HG02884 (cell line): Measurements from ENCODE around the gene GRPEL1.
"Not testable (repeated sequence)": the region's sequence is repeated elsewhere in the genome, so short reads cannot be mapped to it uniquely, and the experiment has no call there.

ENCODE experiments used
- ATAC-seq: cut with Tn5 transposase; IDR thresholded peaks from one replicate; pipeline ENCODE4 v1.9.1; 2021; ENCODE audit warnings: mild to moderate bottlenecking, moderate library complexity; ENCODE audit not compliant: unreplicated experiment

The GRPEL1 gene

DNA sequence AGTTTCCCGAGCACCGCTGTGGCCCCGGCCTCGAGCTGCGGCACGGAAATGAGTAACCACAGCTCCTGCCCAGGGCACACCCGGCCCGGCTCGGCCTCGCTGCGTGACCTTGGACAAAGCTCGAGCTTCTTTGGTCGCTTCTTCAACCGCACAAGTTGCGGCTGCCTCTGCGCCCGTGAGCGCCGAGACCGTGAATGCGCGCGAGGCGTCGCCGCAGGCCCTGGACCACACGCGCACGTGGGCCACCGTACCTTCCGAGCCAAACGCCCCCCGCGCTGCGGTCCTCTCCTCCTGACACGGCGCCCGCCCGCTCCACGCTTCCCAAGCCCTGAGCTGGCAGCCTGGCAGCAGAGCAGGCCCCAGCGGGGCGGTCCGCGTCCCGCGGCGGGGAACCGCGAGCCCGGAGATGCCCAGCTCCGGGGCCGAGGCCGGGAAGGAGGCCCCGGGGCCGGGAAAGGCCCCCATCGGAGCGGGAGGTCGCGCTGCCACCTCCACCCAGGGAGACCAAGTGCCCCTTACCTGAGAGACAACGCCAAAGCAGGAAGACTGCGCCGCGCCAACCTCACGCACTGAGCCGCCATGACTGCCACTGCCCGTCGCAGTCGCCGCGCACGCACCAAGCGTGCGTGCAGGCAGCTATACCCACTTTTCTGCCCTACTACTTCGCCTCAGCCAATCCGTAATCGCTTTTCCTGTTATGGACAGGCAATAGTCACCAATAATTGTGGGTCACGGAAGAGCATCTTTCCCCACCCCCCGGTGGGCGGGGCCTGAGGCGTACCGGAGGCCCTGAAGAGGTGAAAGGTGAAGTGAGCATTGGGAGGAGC lies at the start of gene GRPEL1:
GRPEL1 (minus strand) TSS at position 613 of the 827 bp plus-strand sequence; CDS start at position 581, 32 bp downstream.
- ATAC-seq: peak; percentile 73

DNA sequence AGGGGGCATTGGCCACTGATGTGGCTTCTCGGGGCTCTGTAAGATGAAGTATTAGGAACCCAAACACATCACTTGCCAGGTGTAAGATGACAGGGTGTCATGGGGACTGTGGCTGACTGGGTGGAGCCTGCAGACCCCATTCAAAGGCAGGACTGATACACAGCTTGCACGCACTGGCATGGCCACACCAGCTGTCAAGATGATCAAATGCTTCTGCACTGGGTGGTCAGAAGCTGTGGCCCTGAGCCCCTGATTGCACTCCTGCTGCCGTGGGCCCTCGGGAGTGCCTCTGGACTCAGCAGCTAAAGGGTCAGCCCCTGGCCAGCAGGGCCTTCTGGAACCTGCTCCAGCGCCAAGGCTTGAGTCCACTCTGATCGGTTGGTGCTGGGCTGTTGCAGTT lies 48.8 kb upstream of the GRPEL1 start:
- ATAC-seq: no peak

DNA sequence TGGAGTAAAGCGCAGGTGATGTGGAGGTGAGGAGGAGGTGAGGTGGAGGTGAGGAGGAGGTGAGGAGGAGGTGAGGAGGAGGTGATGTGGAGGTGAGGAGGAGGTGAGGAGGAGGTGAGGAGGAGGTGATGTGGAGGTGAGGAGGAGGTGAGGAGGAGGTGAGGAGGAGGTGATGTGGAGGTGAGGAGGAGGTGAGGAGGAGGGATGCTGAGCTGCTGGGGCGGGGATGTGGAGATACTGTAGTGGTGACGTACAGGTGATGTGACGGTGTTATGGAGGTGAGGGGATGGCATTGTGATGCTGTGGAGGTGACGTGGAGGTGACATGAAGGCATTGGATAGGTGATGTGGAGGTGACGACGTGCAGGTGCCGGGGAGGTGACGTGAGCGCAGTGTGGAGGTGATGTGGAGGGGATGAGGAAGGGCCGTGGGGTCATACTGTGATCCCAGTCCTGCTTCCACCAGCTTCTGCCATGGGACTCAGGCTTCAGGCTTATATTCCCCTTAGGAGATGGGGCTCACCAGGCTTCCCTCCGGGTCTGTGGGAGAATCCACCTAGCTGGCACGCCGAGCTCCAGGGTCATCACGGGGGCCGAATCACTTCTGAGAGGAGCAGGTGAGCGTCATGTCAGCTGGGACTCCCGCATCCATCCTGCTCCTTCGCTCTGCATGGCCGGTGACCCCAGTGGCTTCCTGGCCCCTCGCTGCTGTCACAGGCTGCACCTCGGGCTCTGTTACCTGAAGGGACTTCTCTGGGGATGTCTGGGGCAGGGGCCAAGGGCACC lies 47.9 kb upstream of the GRPEL1 start:
- no peak for ATAC-seq

DNA sequence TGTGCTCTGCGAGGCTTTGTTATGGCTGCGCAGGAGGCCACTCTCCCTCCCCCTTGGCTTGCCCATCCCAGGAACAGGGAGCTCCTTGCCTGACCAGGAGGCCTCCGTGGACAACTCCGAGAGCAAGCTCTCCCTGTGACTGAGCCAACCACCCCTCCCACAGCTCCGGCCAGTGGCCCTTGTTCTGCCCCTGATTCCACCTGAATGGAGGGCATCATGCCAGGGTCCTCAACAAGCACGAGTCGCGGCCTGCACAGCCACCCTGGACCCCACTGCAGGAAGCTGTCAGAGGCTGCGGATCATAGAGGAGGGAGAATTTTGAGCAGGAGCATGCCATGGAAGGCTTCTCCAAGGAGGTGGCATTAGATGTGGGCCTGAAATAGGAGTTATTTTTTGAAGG lies 44.8 kb upstream of the GRPEL1 start:
- ATAC-seq: no peak

DNA sequence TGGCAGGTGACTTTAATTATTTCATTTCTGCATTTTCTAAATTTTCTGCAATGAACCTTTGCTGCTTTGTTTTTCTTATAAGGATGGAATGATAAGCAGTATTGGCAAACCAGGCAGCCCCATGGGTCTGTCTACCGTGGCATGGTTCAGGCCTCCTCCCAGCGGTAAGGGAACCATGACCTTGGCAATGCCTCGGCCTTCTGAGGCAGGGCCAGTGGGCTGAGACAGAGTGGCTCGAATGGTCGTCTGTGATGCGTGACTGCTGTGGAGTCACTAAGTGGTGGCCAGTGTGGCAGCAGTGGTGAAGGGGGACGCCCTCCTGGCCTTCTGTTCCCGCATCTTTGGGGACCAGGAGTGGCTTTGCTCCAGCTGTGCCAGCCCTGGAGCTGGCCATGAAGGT lies 43.6 kb upstream of the GRPEL1 start:
- no peak for ATAC-seq

DNA sequence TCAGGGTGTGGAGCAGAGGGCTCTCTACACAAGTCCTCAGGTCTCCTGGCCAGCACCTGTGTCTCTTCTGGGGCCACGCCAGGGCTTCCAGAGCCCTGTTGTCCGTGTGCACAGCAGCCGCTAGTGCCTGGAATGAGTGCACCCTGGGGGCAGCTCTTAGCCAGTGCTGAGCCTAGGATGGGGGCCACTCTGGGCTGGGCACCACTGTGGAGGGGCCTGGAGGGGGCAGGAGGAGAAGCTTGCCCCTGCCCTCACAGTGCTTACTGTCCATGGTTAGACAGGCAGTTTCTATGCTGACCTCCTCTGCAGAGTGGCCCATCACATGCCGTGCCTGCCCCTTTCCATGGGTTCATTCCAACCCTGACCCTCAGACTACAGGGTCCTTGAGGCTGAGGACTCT lies 42.7 kb upstream of the GRPEL1 start:
- no peak for ATAC-seq

DNA sequence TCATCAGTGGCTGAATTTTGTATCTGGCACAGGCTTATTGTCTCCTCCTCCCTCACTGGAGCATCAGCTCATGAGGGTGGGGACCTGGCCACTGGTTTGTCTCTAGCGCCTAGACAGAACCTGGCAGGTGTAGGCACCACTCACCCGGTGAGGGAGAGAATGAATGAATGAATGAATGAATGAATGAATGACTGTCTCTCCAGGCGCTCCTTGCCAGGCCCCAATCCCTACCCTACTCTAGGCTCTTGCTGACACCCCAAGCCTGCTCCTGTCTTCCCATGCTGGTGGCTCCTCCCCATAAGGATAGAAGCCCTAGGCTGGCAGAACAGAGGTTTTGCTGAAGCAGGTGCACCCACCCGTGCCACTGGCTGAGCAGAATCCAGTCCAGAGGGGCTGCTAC lies 41.3 kb upstream of the GRPEL1 start:
- ATAC-seq: no peak

DNA sequence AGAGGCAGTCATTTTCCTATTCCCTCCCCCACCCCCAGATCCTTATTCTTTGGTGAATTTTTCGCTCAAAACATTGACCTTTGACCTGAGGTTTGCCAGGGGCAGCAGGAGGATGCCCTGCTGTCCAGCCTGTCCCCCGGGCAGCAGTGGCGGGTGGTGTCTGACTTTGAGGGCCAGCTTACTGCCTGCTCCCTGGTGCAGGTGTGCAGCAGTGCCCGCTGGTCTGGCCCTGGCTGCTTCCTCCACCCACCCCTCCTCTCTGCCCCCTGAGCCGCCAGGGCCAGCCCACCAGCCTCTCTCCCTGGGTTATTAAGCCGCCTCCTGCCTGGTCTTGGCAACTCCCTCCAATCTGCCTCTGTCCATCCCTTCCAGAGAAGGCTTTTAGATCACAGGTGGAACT lies 40.8 kb upstream of the GRPEL1 start:
- no peak for ATAC-seq

DNA sequence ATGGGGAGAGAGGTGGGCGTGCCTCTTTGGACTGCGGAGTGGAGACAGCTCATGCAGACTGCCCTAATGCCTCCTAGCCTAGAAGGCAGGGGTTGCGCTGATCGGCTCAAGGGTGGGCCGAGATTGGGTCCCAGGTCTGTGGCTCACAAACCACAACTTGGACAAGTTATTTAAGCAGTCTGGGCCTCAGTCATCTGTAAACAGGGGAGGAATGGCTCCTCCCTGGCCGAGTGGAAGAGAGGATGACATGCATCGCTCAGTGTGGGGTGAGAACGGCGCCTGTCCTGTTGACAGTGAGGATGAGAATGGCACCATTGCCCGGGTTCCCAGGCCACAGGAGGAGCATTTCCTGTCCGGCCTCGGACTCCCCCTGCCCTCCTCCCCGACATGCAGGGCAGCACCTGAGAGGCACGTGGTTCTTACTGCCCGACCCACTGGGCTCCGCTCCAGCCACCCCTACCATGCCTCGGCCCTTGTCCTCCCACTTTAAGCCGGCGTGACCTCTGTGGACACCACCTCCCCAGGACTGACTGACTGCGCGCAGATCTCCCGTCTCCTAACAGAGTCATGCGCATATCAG lies 40.3 kb upstream of the GRPEL1 start:
- no peak for ATAC-seq

DNA sequence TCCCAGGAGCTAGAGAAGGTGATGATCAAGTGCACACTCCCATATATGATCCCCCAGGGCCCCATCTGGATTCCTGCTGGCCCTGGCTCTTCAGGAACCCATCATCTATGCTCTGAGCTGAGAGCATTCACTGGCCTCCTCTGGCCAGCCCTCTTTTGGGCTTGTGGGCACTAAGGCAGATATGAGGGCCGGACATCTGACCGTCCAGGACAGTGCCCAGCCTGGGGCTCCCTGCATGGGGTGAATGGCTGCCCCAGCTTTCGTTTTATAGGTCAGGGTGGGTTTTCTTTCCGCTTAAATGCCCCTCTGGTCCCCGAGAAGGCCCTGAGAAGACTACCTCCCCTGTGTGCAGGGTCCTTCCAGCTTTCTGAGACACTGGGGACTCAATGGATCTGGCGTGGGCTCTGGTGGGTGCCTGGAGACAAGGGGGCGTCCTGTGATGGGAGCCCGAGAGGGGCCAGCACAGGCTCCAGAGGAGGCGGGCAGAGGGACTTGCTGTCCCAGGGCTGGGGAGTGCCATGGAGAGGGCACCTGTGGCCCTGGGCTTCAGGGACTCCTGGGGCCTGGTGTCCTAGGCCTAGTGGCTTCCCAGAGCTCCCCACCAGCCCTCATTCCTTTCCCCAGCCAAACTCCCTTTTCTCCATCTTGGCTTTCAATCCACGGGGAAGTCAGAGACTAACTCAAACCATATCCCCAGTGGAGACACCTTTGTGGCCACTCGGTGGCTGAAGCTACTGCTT lies 39.5 kb upstream of the GRPEL1 start:
- no peak for ATAC-seq

DNA sequence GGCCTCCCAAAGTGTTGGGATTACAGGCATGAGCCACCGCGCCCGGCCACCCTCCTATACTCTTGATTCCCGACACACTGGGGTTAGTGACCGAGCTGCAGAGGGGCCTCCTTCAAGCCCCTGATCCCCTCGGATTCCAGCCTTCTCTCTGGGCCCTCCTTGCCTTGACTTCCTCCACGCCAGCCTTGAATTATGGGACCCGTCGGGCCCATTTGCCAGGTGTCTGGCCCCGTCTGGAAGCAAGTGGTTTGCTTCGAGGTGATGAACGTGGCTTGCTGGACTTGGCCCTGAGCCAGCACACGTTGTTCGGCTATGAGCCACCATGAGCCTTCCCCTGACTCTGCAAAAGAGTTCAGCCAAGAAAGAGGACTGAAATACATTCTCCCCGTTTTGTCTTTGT lies 37.4 kb upstream of the GRPEL1 start:
- no peak for ATAC-seq

DNA sequence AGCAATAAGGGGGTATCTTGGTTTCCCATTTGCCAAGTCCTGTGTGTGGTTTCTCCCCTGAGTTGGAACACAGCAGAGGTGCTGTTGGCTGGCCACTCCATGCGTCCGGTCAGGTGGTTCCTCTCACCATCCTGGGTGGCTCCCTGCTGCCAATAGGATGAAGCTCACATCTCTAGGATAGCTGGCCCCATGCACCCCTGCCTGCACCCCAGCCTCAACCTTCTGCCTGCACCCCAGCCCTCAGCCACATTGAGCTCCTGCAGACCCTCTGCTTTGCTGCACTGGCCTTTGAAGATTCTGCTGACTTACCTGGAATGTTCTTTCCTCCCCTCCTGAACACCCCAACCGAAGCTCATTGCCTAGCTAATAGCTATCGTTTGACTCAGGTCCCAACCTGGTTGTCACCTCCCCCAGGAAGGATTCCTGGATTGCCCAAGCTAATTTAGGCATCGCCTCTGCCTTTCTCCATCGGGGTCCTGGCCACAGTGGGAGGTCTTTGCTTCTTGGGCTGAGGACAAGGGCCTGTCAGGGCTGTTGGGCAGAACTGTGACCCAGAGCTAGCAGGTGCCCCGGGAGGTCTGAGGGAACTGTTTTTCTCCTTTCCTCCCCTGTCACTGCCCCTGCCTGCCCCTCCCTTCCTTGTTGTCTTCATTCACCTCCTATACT lies 36.6 kb upstream of the GRPEL1 start:
- no peak for ATAC-seq

DNA sequence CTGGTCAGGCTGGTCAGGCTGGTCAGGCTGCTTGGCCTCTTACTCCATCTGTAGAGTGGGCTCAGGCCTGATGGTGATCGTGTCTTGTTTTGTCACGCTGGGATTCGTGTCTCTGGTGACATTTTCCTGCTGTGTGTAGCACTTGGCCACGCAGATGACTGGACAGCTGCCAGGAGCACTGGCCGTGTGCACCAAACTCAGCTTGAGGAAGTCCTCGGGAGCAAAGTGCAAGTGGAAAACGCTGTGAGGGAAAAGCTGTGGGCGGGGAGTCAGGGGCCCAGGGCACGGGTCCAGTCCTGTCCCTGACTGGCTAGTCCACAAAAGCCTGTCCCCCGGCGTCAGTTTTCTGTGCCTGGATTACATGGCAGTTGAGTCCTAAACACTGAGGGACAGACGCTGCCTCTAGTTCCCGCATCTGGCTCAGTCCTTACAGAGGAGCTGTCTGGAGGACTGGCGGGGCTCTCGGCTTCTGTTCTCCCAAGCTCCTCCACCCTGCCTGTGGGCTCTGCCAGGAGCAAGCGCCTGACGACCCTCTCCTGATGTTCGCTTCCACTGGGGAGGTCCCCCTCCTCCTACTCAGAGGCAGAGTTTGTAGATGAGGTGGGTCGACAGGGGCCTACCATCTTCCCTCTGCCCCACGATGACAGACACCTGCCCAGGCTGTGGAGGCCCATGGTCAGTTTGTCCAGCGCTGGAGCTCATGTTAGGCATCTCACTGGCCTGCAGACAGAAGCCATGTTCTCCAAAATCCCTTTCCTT lies 35.9 kb upstream of the GRPEL1 start:
- no peak for ATAC-seq

DNA sequence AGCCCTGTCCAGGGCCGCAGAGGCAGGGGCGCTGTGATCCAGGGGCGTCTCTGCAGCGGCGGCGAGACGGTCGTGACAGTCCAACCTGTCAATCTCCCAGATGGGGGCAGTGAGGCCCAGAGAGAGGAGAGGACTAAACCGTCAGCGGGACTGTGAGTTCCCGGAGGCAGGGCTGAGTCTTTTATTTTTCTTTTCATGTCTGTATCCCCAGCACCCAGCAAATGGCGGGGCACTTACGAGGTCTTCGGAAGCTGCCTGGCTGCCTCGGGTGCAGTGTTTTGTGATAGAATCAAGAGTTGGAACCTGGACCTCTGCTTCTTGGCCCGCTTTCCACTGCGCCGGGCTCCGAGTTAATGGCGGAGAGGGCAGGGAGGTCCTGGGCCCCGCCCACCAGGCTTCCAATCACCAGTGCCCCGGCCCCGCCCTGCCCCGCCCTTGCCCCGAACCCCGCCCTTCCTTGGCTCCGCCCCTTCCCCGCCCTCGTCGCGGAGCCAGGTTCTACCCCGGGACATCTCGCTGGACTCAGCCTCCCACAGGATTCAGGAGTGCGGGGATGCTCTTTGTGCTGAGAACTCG lies 35.3 kb upstream of the GRPEL1 start:
- peak; percentile 80 for ATAC-seq

DNA sequence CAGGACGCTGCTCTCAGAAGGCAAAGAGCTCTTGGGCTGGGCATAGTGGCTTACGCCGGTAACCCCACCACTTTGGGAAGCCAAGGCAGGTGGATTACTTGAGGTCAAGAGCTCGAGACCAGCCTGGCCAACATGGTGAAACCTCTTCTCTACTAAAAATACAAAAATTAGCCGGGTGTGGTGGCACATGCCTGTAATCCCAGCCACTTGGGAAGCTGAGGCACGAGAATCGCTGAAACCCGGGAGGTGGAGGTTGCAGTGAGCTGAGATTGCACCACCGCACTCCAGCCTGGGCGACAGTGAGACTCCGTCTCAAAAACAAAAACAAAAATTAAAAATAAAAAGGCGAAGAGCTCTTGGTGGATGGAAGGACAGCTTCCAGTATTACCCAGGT lies 34.6 kb upstream of the GRPEL1 start:
- not testable (repeated sequence) for ATAC-seq

DNA sequence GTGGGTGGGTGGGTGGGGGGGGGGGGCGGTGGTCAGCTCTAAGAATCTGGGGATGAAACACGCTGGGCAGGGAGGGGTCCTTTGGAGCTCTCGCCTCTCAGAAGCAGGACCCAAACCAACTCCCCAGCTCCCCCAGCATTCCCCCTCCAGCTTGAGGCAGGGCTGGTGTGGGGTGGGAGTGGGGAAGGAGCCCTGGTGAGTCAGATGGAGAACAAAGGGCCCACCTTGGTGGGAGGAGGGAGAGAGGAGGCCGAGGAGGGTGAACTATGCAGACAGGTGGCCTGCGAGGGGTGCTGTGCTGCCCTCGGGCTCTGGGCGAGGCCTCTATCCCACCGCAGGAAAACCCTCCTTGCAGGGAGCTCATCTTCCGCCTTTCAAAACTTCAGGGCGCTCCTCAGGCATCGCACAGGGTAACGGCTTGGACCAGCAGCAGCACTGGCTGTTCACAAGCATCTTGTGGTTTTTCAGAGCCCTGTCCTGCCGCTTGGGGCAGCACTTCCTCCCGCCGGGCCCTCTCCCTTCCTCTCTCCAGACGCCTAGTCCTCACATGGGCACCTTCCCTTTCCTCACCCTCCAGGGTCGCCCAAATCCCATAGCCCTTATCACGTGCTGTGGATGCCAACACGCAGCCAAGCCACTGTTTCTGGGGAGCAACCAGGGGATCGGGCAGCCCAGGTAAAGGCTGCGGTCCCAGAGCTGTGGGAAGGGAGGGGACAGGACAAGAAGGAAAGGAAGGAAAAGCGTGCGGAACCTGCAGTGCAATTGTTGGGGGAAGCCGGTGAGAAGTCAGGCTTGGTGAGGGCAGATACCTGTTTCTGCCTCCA lies 34.0 kb upstream of the GRPEL1 start:
- peak; percentile 67 for ATAC-seq

DNA sequence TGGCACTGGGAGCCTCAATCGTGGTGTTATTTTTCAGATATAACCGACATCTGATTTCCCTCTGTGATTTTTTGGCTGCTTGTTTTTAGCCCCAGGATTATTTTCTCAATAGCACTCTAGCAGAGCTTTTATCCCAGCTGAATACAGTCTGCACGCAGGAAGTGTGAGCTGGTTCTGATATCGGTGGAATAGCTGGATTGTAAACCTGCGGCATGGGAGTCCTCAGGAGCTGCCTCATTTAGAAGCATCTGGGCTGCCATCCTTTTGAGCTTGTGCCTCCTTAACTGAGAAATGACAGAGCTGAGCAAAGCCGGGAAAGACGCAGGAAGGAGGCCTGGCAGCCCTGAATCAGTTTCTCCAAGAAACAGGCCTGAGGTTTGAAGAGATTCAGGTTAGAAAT lies 28.4 kb upstream of the GRPEL1 start:
- no peak for ATAC-seq

DNA sequence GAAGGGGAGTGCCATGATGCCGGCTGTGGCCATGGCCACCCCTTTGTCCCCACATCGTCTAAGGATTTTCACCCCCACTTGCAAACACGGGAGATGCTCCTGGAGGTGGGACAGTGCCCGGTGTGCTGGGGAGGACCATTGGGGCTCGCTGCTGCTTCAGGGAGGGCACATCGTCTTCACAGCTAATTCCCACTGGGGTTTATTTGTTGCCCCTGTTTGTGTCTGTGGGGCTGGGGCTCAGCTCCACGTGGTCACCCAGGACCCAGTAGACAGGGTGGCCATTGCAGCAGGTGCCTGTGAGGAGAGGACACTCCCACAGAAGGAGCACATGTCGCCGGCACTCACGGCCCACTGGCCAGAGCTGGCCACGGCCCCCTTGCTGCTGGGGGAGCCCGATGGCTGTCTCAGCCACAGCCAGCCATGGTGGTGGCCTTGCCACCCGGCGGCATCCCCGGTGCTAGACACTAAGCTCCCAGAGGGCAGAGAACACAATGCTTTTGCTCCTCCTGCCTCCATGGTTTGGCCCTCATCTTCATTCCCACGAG lies 27.8 kb upstream of the GRPEL1 start:
- ATAC-seq: no peak
